IPS-18c (cell line): ENCODE data around the gene UGT3A2.

Experiments used
- H3K4me3 ChIP-seq: 2 replicates; pipeline ENCODE4 v1.7.0; 2013; ENCODE audit warnings: low read depth, mild to moderate bottlenecking, low read length, moderate library complexity; ENCODE audit not compliant: insufficient read depth
- H3K9me3 ChIP-seq: one replicate; pipeline ENCODE4 v1.6.1; 2013; ENCODE audit warnings: mild to moderate bottlenecking, low read length, moderate library complexity; ENCODE audit not compliant: control insufficient read depth, insufficient read depth

Gene UGT3A2

GRCh38 chr5:36066540-36067210, at the start of gene UGT3A2:
Gene UGT3A2, minus strand, starts transcription at chr5:36066882. Its CDS starts 93 bp downstream, at chr5:36066789.
- H3K4me3 ChIP-seq = peak within 1 kb of the TSS; percentile 63

GRCh38 chr5:36111238-36111637, 44.6 kb upstream of the UGT3A2 start:
- Histone ChIP-seq H3K4me3 (no peak overlapping the region), H3K9me3 (no peaks in the 10 kb centered on the region)

More at GRCh38 chr5:36066540-36067210, at the start of gene UGT3A2:
- H3K9me3 ChIP-seq = no peaks in the 10 kb centered on the region

GRCh38 chr5:36108758-36109460, 42.2 kb upstream of the UGT3A2 start:
- H3K4me3 ChIP-seq = no peak overlapping the region
- H3K9me3 ChIP-seq = no peaks in the 10 kb centered on the region

GRCh38 chr5:36105819-36106218, 39.1 kb upstream of the UGT3A2 start:
- no peak overlapping the region for H3K4me3 ChIP-seq
- H3K9me3 ChIP-seq = no peaks in the 10 kb centered on the region

- no peaks in the 10 kb centered on the region for H3K9me3 ChIP-seq
- no peak overlapping the region for H3K4me3 ChIP-seq
These were observed 33.1 kb upstream of the UGT3A2 start for GRCh38 chr5:36099748-36100147.

GRCh38 chr5:36096486-36096885, 29.8 kb upstream of the UGT3A2 start:
- no peak overlapping the region for H3K4me3 ChIP-seq
- no peaks in the 10 kb centered on the region for H3K9me3 ChIP-seq

GRCh38 chr5:36089989-36090388, 23.3 kb upstream of the UGT3A2 start:
- no peak overlapping the region for H3K4me3 ChIP-seq
- no peaks in the 10 kb centered on the region for H3K9me3 ChIP-seq

GRCh38 chr5:36079200-36079781, 12.6 kb upstream of the UGT3A2 start:
- Histone ChIP-seq H3K9me3 (no peaks in the 10 kb centered on the region), H3K4me3 (no peak overlapping the region)

- no peaks in the 10 kb centered on the region for H3K9me3 ChIP-seq
- H3K4me3 ChIP-seq = no peak overlapping the region
These were observed 11.7 kb upstream of the UGT3A2 start for GRCh38 chr5:36078430-36078829.

GRCh38 chr5:36073595-36074216, 7.0 kb upstream of the UGT3A2 start:
- H3K4me3 ChIP-seq = no peak overlapping the region
- H3K9me3 ChIP-seq = no peaks in the 10 kb centered on the region

- no peak overlapping the region for H3K4me3 ChIP-seq
These were observed 4.2 kb upstream of the UGT3A2 start for GRCh38 chr5:36070687-36071571.

GRCh38 chr5:36068751-36069281, 2.1 kb upstream of the UGT3A2 start:
- no peaks in the 10 kb centered on the region for H3K9me3 ChIP-seq

More at GRCh38 chr5:36070687-36071571, 4.2 kb upstream of the UGT3A2 start:
- no peaks in the 10 kb centered on the region for H3K9me3 ChIP-seq

GRCh38 chr5:36066001-36066539, 612 bp downstream of the UGT3A2 start:
- peak overlapping the region; percentile 63 for H3K4me3 ChIP-seq
- H3K9me3 ChIP-seq = no peaks in the 10 kb centered on the region

More at GRCh38 chr5:36068751-36069281, 2.1 kb upstream of the UGT3A2 start:
- no peak overlapping the region for H3K4me3 ChIP-seq

GRCh38 chr5:36060420-36060887, 6.2 kb downstream of the UGT3A2 start:
- H3K4me3 ChIP-seq = no peak overlapping the region
- H3K9me3 ChIP-seq = no peaks in the 10 kb centered on the region

GRCh38 chr5:36059571-36060419, 6.9 kb downstream of the UGT3A2 start:
- Histone ChIP-seq H3K4me3 (no peak overlapping the region), H3K9me3 (no peaks in the 10 kb centered on the region)
